Brain microvascular endothelial cell (primary cell): Measurements from ENCODE around the gene SUPT3H.
"Not testable (repeated sequence)": the region's sequence is repeated elsewhere in the genome, so short reads cannot be mapped to it uniquely, and the experiment has no call there.

Experiments
- DNase-seq: peaks from one replicate; pipeline ENCODE4 v3.0.0-alpha.2; 2020
- H3K27ac ChIP-seq: fragments of 250-450 bp; sonication (Bioruptor Pico); 2 replicates; pipeline ENCODE4 v1.5.1; 2020; ENCODE audit warnings: mild to moderate bottlenecking, moderate library complexity
- H3K27me3 ChIP-seq: fragments of 250-450 bp; sonication (Bioruptor Pico); replicated peaks from 2 replicates; pipeline ENCODE4 v1.5.1; 2020; ENCODE audit warnings: mild to moderate bottlenecking
- H3K36me3 ChIP-seq: fragments of 250-450 bp; sonication (Bioruptor Pico); replicated peaks from 2 replicates; pipeline ENCODE4 v1.5.1; 2020; ENCODE audit warnings: mild to moderate bottlenecking
- H3K4me3 ChIP-seq: 2 replicates; pipeline ENCODE4 v1.5.1; 2011; ENCODE audit warnings: low read depth, mild to moderate bottlenecking, control low read depth, low read length, moderate library complexity
- in situ Hi-C: cut with HindIII; loops from 2 replicates; pipeline ENCODE4 v1.10.0; 2017; ENCODE audit warnings: low sequenced_read_pairs, low pct_ligation_motif_present
- TF ChIP-seq, protein P1 (sequence below): IDR thresholded peaks from 2 replicates; pipeline ENCODE4 v1.5.1; 2011; ENCODE audit warnings: low read depth, mild to moderate bottlenecking, moderate library complexity, low read length, control low read depth, inconsistent platforms; ENCODE audit errors: missing control alignments

SUPT3H gene

DNA sequence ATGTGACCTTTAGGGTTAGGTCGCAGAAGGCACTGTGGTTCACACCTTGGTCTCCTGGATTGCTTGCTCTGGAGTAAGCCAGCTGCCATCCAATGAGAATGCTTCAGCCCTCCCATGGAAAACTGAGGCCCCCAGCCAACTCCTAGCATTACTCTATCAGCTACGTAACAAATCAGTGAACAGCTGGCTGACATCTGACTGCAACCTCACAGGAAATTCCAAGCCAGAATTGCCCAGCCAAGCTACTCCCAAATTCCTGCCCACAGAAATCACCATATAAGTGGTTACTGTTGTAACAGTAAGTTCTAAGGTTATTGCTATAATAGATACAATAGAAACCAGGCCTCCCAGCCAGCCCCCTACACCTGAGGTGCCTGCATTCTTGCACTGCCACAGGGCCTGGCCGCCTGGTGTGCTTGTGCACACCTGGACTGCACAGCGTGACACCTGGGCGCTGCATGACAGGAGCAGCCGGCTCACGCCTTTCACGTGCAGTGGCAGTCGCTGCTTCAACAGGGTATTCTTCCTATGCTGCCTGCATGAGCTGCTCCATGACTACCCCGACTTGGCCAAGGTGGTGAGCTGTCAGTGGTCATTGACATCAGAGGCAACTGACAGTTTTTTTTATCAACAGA, 479.3 kb downstream of the SUPT3H start:
- Histone ChIP-seq H3K4me3 (no peak overlapping the region), H3K27ac (no peak overlapping the region), H3K36me3 (no peaks in the 10 kb centered on the region), H3K27me3 (no peaks in the 10 kb centered on the region)
- in situ Hi-C loops, result no loop called here
- peak; percentile 38 for DNase-seq
- TF ChIP-seq, protein P1, sequence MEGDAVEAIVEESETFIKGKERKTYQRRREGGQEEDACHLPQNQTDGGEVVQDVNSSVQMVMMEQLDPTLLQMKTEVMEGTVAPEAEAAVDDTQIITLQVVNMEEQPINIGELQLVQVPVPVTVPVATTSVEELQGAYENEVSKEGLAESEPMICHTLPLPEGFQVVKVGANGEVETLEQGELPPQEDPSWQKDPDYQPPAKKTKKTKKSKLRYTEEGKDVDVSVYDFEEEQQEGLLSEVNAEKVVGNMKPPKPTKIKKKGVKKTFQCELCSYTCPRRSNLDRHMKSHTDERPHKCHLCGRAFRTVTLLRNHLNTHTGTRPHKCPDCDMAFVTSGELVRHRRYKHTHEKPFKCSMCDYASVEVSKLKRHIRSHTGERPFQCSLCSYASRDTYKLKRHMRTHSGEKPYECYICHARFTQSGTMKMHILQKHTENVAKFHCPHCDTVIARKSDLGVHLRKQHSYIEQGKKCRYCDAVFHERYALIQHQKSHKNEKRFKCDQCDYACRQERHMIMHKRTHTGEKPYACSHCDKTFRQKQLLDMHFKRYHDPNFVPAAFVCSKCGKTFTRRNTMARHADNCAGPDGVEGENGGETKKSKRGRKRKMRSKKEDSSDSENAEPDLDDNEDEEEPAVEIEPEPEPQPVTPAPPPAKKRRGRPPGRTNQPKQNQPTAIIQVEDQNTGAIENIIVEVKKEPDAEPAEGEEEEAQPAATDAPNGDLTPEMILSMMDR, result no peak

DNA sequence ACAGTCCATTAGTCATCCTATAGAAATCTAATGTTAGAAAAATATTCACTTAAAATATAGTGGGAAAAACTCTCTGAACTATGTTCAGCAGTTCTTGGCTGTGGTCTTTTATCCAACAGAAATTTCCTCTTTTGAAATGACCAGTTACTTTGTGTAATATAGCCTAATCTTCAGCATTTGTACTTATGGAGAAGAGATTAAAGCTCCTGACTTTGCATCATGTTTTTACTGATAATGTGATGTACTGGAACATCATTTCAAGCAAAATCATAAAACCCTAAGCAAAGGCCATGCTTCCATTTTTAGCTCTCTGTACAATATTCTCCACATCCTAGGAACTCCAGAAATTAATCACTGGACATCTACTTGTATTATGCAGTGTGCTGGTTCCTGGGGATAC, 480.4 kb downstream of the SUPT3H start:
- Histone ChIP-seq H3K27ac (no peak overlapping the region), H3K4me3 (no peak overlapping the region), H3K27me3 (no peaks in the 10 kb centered on the region), H3K36me3 (no peaks in the 10 kb centered on the region)
- in situ Hi-C loops, result no loop called here
- no peak for DNase-seq
- TF ChIP-seq, protein P1, result no peak

DNA sequence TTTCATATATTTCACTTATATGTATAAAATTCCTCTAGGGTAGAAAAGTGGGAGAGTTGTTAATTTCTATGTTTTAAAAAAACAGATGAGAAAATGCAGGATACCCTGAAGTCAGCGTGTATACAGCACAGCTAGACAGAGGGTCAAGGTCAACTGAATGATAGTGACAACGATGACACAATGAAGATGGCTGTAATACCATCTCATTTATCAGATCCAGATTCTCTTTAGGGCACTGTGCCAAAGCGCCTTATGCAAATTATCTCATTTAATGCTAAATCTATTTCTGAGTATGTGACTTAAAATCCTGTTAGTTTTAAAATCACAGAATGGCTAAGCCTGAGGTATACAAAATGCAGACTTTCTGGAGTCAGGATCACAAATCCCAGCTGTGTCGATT, 481.0 kb downstream of the SUPT3H start:
- H3K27me3 ChIP-seq, result no peaks in the 10 kb centered on the region
- DNase-seq, result no peak
- no peak overlapping the region for H3K27ac ChIP-seq
- no peak overlapping the region for H3K4me3 ChIP-seq
- TF ChIP-seq, protein P1, result no peak
- in situ Hi-C loops, result no loop called here
- no peaks in the 10 kb centered on the region for H3K36me3 ChIP-seq

DNA sequence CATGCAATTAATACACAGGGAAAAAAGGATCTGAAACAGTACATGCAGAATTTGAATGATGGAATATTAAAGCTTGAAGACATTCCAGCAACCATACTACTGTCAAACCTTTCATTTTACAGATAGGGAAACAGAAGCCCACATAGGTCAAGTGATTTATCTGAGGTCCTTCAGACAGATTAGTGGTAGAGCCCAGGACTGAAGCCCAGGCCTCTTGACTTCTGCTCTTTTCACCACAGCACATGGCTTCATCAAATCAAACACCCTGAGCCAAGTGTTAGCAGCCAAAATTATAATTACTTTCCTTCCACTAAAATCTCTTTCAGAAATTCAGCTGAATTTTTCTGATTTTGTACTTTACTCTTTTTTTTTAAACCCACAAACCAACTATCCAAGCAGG, 485.2 kb downstream of the SUPT3H start:
- in situ Hi-C loops, result no loop called here
- no peaks in the 10 kb centered on the region for H3K27me3 ChIP-seq
- no peak for DNase-seq
- TF ChIP-seq, protein P1, result no peak
- no peak overlapping the region for H3K4me3 ChIP-seq
- no peak overlapping the region for H3K27ac ChIP-seq
- H3K36me3 ChIP-seq, result no peaks in the 10 kb centered on the region

DNA sequence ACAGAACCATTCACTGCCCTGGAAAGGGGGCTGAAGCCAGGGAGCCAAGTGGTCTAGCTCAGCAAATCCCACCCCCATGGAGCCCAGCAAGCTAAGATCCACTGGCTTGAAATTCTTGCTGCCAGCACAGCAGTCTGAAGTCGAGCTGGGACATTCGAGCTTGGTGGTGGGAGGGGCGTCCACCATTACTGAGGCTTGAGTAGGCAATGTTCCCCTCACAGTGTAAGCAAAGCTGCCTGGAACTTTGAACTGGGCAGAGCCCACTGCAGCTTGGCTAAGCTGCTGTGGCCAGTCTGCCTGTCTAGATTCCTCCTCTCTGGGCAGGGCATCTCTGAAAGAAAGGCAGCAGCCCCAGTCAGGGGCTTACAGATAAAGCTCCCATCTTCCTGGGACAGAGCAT, 498.7 kb downstream of the SUPT3H start:
- H3K27ac ChIP-seq, H3K4me3 ChIP-seq, in situ Hi-C loops, DNase-seq, H3K36me3 ChIP-seq, H3K27me3 ChIP-seq: not testable (repeated sequence)

DNA sequence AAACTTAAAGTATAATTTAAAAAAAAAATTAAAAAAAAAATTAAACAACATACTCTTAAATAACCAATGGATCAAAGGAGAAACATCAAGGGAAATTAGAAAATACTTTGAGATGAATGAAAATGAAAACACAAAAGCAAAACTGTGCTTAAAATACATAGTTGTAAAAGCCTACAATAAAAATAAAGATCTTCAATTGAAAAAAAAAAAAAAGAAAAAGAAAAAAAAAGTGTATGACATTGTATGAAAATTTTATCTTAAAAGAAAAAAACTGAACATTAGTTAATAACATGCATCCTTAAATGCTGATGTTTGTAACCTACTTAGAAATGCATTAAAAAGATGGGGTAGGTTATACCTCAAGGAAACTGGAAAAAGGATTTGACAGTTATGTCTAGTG, 501.1 kb downstream of the SUPT3H start:
- H3K4me3 ChIP-seq, H3K27ac ChIP-seq, H3K36me3 ChIP-seq, H3K27me3 ChIP-seq, DNase-seq, in situ Hi-C loops: not testable (repeated sequence)

DNA sequence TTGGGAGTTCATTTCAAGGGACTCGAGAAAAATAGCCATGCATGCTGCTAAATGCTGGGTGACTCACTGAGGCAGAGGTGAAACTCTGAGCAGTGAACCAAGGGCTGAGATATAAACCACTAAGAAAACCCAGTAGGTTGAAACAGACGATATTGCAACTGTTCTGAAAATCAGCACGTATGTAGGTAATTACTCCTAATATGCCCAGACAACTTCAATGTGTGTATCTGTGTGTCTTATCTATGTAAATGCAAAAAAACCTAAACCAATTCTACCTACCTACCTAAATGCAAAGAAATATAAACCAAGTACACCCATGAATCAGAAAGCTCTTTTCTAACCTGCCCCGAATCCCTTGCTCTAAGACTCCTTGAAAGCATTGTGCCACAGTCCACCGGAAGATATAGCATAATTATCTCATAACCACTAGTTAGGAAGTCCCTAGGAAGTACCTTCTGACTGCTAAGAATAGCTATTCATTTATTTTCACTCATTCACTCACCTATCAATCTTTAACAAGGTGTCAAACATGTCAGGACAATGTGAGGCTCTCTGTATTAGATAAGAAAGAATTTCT, 508.3 kb downstream of the SUPT3H start:
- Histone ChIP-seq H3K27ac (no peak overlapping the region), H3K27me3 (no peaks in the 10 kb centered on the region), H3K4me3 (no peak overlapping the region), H3K36me3 (no peaks in the 10 kb centered on the region)
- DNase-seq, result no peak
- in situ Hi-C loops, result no loop called here
- TF ChIP-seq, protein P1, result no peak
